Measurements from ENCODE around the gene DBN1. TPM values are rescaled to one million over a fixed set of nuclear protein-coding genes. Genes with fewer than 3 reads are reported as not detected.

DBN1 gene
- total RNA-seq, 1 donor from 2014 or later, result 269 TPM

GRCh38 chr5:177462021-177462670, 11.3 kb downstream of the DBN1 start:
- Mint-ChIP-seq H3K27ac (no peak overlapping the region), H3K4me1 (ENCODE audit: unreplicated experiment) (peaks cover 10% of the 10 kb centered on the region), H3K36me3 (peaks cover 34% of the 10 kb centered on the region), H3K27me3 (no peaks in the 10 kb centered on the region), H3K9me3 (no peaks in the 10 kb centered on the region), H3K4me3 (no peak overlapping the region)
- no peak for DNase-seq (ENCODE audit: extremely low spot score, unreplicated experiment)
- no peak for TF ChIP-seq CTCF (conservative IDR thresholded peaks at IDR 0.05)

- Mint-ChIP-seq H3K36me3 (peaks cover 17% of the 10 kb centered on the region), H3K4me3 (no peak overlapping the region), H3K4me1 (ENCODE audit: unreplicated experiment) (peaks cover 16% of the 10 kb centered on the region), H3K9me3 (no peaks in the 10 kb centered on the region), H3K27ac (no peak overlapping the region), H3K27me3 (no peaks in the 10 kb centered on the region)
- no peak for DNase-seq (ENCODE audit: extremely low spot score, unreplicated experiment)
- TF ChIP-seq CTCF (conservative IDR thresholded peaks at IDR 0.05), result no peak
These were observed 13.4 kb downstream of the DBN1 start for GRCh38 chr5:177459819-177460628.

- DNase-seq (ENCODE audit: extremely low spot score, unreplicated experiment), result no peak
- Mint-ChIP-seq H3K4me1 (ENCODE audit: unreplicated experiment) (peaks cover 16% of the 10 kb centered on the region), H3K36me3 (peaks cover 17% of the 10 kb centered on the region), H3K4me3 (no peak overlapping the region), H3K27ac (no peak overlapping the region), H3K9me3 (no peaks in the 10 kb centered on the region), H3K27me3 (no peaks in the 10 kb centered on the region)
- no peak for TF ChIP-seq CTCF (conservative IDR thresholded peaks at IDR 0.05)
These were observed 14.1 kb downstream of the DBN1 start for GRCh38 chr5:177459357-177459756.

DNA sequence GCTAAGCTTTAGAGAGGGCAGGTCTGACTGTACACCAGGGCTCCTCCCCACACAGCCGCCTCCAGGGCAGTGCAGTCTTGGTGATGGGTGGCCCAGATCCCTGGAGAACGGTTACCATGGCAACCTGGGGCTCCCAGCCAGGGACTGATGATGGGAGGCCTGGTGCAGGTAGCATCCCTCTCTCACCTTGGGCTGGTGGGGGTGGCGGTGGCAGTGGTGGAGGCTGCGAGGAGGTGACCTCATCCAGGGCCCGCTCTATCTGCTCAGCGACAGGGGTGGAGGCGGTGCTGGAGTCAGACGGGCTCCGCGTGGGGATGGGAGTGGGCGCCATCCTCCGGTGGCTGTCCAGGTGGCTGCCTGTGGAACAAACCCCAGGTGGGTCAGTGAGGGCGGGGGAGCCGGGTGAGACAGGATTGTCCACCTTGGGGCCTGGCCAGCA, 14.5 kb downstream of the DBN1 start:
- H3K9me3 Mint-ChIP-seq, result no peaks in the 10 kb centered on the region
- no peak for DNase-seq (ENCODE audit: extremely low spot score, unreplicated experiment)
- peaks cover 17% of the 10 kb centered on the region for H3K4me1 Mint-ChIP-seq (ENCODE audit: unreplicated experiment)
- no peak overlapping the region for H3K27ac Mint-ChIP-seq
- H3K36me3 Mint-ChIP-seq, result peaks cover 17% of the 10 kb centered on the region
- peaks cover under 1% of the 10 kb centered on the region for H3K27me3 Mint-ChIP-seq
- TF ChIP-seq CTCF (conservative IDR thresholded peaks at IDR 0.05), result no peak
- no peak overlapping the region for H3K4me3 Mint-ChIP-seq

DNA sequence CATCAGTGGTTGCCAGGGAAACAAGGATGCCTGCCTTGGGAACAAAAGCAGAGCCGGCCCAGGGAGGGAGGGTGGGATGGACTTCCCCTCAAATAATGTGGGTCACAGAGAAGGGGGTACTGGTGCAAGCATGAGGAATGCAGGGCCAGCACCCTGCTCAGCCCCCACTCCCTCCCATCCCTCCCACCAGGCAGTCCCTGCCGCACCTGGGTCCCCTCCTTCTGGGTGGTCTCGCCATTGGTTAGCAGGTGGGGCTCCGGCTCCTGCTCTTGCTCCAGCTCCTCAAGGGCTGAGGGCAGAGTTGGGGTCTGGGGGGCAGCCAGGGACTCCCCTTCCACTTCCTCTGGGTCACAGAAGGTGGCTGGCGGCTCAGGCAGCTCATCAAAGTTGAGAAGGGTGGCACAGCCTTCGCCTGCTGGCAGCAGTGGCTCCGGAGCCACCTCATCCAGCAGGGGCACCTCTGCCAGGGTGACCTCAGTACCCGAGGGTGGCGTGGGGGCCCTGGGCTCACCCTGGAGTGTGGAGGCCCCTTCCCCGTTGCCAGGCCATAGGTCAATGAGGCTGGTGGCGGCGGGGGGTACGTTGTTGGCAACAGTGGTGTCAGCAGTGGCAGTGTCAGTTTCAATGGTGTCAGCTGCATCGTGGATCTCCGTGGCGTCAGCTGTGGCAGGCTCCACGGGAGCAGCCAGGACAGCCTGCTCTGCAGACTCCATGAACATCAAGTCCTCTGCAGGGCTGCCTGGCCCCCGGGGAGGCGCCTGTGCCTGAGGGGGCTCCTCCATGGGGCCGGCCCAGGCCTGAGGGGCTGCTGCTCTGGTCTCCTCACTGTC, 15.4 kb downstream of the DBN1 start:
- Mint-ChIP-seq H3K4me1 (ENCODE audit: unreplicated experiment) (peaks cover 24% of the 10 kb centered on the region), H3K27ac (peak overlapping the region; percentile 94), H3K4me3 (peak overlapping the region; percentile 86), H3K36me3 (peaks cover 10% of the 10 kb centered on the region), H3K27me3 (peaks cover 5% of the 10 kb centered on the region), H3K9me3 (no peaks in the 10 kb centered on the region)
- DNase-seq (ENCODE audit: extremely low spot score, unreplicated experiment), result no peak
- TF ChIP-seq CTCF (conservative IDR thresholded peaks at IDR 0.05), result no peak
